Measurements from ENCODE around the gene CNTNAP1. TPM values are rescaled to one million over a fixed set of nuclear protein-coding genes. Genes with fewer than 3 reads are reported as not detected.

CNTNAP1 gene
- total and polyA plus RNA-seq, 2 donors = 14.6 to 20.1 TPM

GRCh38 chr17:42675348-42675964 lies 6.9 kb upstream of the CNTNAP1 start:
- Histone ChIP-seq H3K4me1 (ENCODE audit: insufficient read depth) (no peaks in the 10 kb centered on the region), H3K4me3 (ENCODE audit: low read depth, low read length) (peak overlapping the region; percentile 89), H3K27ac (ENCODE audit: low read depth) (peak overlapping the region; percentile 81), H3K36me3 (ENCODE audit: insufficient read depth) (peaks cover 3% of the 10 kb centered on the region)
- WGBS = 2% methylated on average over 27 of the region's 27 CpGs
- DNase-seq (ENCODE audit: extremely low spot score) = no peak

GRCh38 chr17:42675965-42676423 lies 6.3 kb upstream of the CNTNAP1 start:
- H3K4me3 ChIP-seq (ENCODE audit: low read depth, low read length) = peak overlapping the region; percentile 89
- no peaks in the 10 kb centered on the region for H3K36me3 ChIP-seq (ENCODE audit: insufficient read depth)
- DNase-seq (ENCODE audit: extremely low spot score) = no peak
- peak overlapping the region; percentile 97 for H3K27ac ChIP-seq (ENCODE audit: low read depth)
- H3K4me1 ChIP-seq (ENCODE audit: insufficient read depth) = no peaks in the 10 kb centered on the region
- WGBS = under 1% methylated on average over 43 of the region's 43 CpGs

- H3K4me1 ChIP-seq (ENCODE audit: insufficient read depth) = no peaks in the 10 kb centered on the region
- peak within 1 kb of the TSS; percentile 89 for H3K4me3 ChIP-seq (ENCODE audit: low read depth, low read length)
- no peaks in the 10 kb centered on the region for H3K36me3 ChIP-seq (ENCODE audit: insufficient read depth)
- DNase-seq (ENCODE audit: extremely low spot score) = no peak
- under 1% methylated on average over 51 of the region's 51 CpGs for WGBS
- H3K27ac ChIP-seq (ENCODE audit: low read depth) = peak within 1 kb of the TSS; percentile 97
Observed at GRCh38 chr17:42676424-42677011, 5.8 kb upstream of the CNTNAP1 start, which contains the start of gene PLEKHH3. Gene PLEKHH3 (minus strand): TSS chr17:42676994. CDS start chr17:42676563, 431 bp downstream.

GRCh38 chr17:42677012-42677857 lies 5.1 kb upstream of the CNTNAP1 start:
- WGBS = 3% methylated on average over 33 of the region's 33 CpGs
- peak overlapping the region; percentile 54 for H3K27ac ChIP-seq (ENCODE audit: low read depth)
- H3K36me3 ChIP-seq (ENCODE audit: insufficient read depth) = no peaks in the 10 kb centered on the region
- peak; percentile 99 for DNase-seq (ENCODE audit: extremely low spot score)
- H3K4me1 ChIP-seq (ENCODE audit: insufficient read depth) = no peaks in the 10 kb centered on the region
- H3K4me3 ChIP-seq (ENCODE audit: low read depth, low read length) = peak overlapping the region; percentile 89

- no peak for DNase-seq (ENCODE audit: extremely low spot score)
- H3K27ac ChIP-seq (ENCODE audit: low read depth) = peak overlapping the region; percentile 95
- WGBS = under 1% methylated on average over 53 of the region's 53 CpGs
- peak overlapping the region; percentile 61 for H3K4me3 ChIP-seq (ENCODE audit: low read depth, low read length)
- H3K4me1 ChIP-seq (ENCODE audit: insufficient read depth) = no peaks in the 10 kb centered on the region
- H3K36me3 ChIP-seq (ENCODE audit: insufficient read depth) = no peaks in the 10 kb centered on the region
Observed at GRCh38 chr17:42677921-42678781, 4.2 kb upstream of the CNTNAP1 start.

- H3K4me3 ChIP-seq (ENCODE audit: low read depth, low read length) = peak overlapping the region; percentile 61
- H3K27ac ChIP-seq (ENCODE audit: low read depth) = peak overlapping the region; percentile 95
- no peaks in the 10 kb centered on the region for H3K4me1 ChIP-seq (ENCODE audit: insufficient read depth)
- DNase-seq (ENCODE audit: extremely low spot score) = no peak
- H3K36me3 ChIP-seq (ENCODE audit: insufficient read depth) = no peaks in the 10 kb centered on the region
- WGBS = 9% methylated on average over 18 of the region's 18 CpGs
Observed at GRCh38 chr17:42678951-42679491, 3.3 kb upstream of the CNTNAP1 start.

- Histone ChIP-seq H3K36me3 (ENCODE audit: insufficient read depth) (no peaks in the 10 kb centered on the region), H3K4me1 (ENCODE audit: insufficient read depth) (no peaks in the 10 kb centered on the region), H3K27ac (ENCODE audit: low read depth) (peak overlapping the region; percentile 95), H3K4me3 (ENCODE audit: low read depth, low read length) (peak overlapping the region; percentile 6)
- DNase-seq (ENCODE audit: extremely low spot score) = no peak
- 4% methylated on average over 78 of the region's 78 CpGs for WGBS
Observed at GRCh38 chr17:42679492-42680330, 2.6 kb upstream of the CNTNAP1 start.

GRCh38 chr17:42680331-42680808 lies 2.0 kb upstream of the CNTNAP1 start:
- H3K4me1 ChIP-seq (ENCODE audit: insufficient read depth) = no peaks in the 10 kb centered on the region

GRCh38 chr17:42682722-42683403 lies 532 bp downstream of the CNTNAP1 start:
- no peak for DNase-seq (ENCODE audit: extremely low spot score)
- H3K36me3 ChIP-seq (ENCODE audit: insufficient read depth) = no peaks in the 10 kb centered on the region
- H3K4me3 ChIP-seq (ENCODE audit: low read depth, low read length) = peak overlapping the region; percentile 39
- WGBS = 1% methylated on average over 34 of the region's 34 CpGs
- H3K27ac ChIP-seq (ENCODE audit: low read depth) = no peak overlapping the region
- no peaks in the 10 kb centered on the region for H3K4me1 ChIP-seq (ENCODE audit: insufficient read depth)

More at GRCh38 chr17:42680331-42680808, 2.0 kb upstream of the CNTNAP1 start:
- DNase-seq (ENCODE audit: extremely low spot score) = no peak
- WGBS = 55% methylated on average over 20 of the region's 20 CpGs
- H3K4me3 ChIP-seq (ENCODE audit: low read depth, low read length) = peak overlapping the region; percentile 6
- H3K27ac ChIP-seq (ENCODE audit: low read depth) = peak overlapping the region; percentile 95
- no peaks in the 10 kb centered on the region for H3K36me3 ChIP-seq (ENCODE audit: insufficient read depth)

- 6% methylated on average over 25 of the region's 25 CpGs for WGBS
- Histone ChIP-seq H3K4me1 (ENCODE audit: insufficient read depth) (no peaks in the 10 kb centered on the region), H3K27ac (ENCODE audit: low read depth) (no peak overlapping the region), H3K4me3 (ENCODE audit: low read depth, low read length) (no peak overlapping the region), H3K36me3 (ENCODE audit: insufficient read depth) (no peaks in the 10 kb centered on the region)
- DNase-seq (ENCODE audit: extremely low spot score) = no peak
Observed at GRCh38 chr17:42683407-42684034, 1.2 kb downstream of the CNTNAP1 start.

- no peak for DNase-seq (ENCODE audit: extremely low spot score)
- 83% methylated on average over 50 of the region's 50 CpGs for WGBS
- H3K36me3 ChIP-seq (ENCODE audit: insufficient read depth) = no peaks in the 10 kb centered on the region
- H3K27ac ChIP-seq (ENCODE audit: low read depth) = no peak overlapping the region
- H3K4me3 ChIP-seq (ENCODE audit: low read depth, low read length) = no peak overlapping the region
- H3K4me1 ChIP-seq (ENCODE audit: insufficient read depth) = no peaks in the 10 kb centered on the region
Observed at GRCh38 chr17:42684929-42685556, 2.7 kb downstream of the CNTNAP1 start.

All from urinary bladder (tissue), 4 donors.